GM20431 (cell line): Measurements from ENCODE around the gene TNFRSF1B.

ENCODE experiments used
- in situ Hi-C: fragments of 300-500 bp; cut with MseI, MboI; formaldehyde crosslinking; loops from one replicate; pipeline ENCODE4 v1.15.0; 2020; ENCODE audit warnings: low sequenced_read_pairs; ENCODE audit not compliant: unreplicated experiment

The TNFRSF1B gene

GRCh38 chr1:12246584-12246983 is 79.8 kb downstream of the TNFRSF1B start:
- in situ Hi-C loops = no loop called here

- in situ Hi-C loops = no loop called here
Measured at GRCh38 chr1:12249181-12249580, 82.4 kb downstream of the TNFRSF1B start.

GRCh38 chr1:12249748-12250147 is 83.0 kb downstream of the TNFRSF1B start:
- in situ Hi-C loops = loop anchor here (25.0 kb wide), 1 partner anchor 988 kb away; the partner anchor contains the start of gene PRAMEF18

GRCh38 chr1:12251442-12251841 is 84.7 kb downstream of the TNFRSF1B start:
- in situ Hi-C loops = loop anchor here (25.0 kb wide), 1 partner anchor 986 kb away; the partner anchor contains the start of gene PRAMEF18

- in situ Hi-C loops = loop anchor here (25.0 kb wide), 1 partner anchor 981 kb away; the partner anchor contains the start of gene PRAMEF18
Measured at GRCh38 chr1:12255913-12256312, 89.1 kb downstream of the TNFRSF1B start.

GRCh38 chr1:12258272-12258671 is 91.5 kb downstream of the TNFRSF1B start:
- in situ Hi-C loops = loop anchor here (25.0 kb wide), 1 partner anchor 979 kb away; the partner anchor contains the start of gene PRAMEF18
